ENCODE results near the gene POPDC2. TPM values are rescaled to one million over a fixed set of nuclear protein-coding genes. Genes with fewer than 3 reads are reported as not detected.

POPDC2 gene
- total RNA-seq, 1 experiment from 2014 or later, result 0.15 TPM

DNA sequence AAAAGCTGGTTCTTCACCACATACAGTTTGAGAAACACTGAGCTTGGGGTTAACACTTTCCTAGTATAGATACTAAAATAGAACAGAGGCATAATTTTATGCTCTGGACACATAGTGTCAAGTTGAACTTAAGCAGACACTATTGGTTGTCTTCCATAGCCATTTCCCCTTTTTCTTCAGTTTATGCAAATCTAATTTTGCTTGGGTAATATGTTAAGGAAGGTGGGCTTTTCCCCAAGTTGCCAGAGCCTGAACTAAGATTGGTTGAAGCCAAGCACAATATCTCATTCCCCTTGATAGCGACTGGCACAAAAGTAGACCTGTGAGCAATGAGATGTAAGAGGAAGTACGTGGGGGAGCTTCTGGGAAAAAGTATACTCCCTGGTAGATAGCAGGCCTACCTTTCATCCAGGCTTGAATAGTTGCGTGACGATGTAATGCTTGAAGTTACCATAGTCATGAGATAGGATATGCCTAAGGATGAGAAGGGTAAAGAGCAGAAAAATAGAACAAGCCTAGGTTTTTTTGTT lies 4.5 kb upstream of the POPDC2 start:
- H3K4me1 ChIP-seq (ENCODE audit: control insufficient read depth, insufficient read depth, low read length), result no peaks in the 10 kb centered on the region
- H3K27ac ChIP-seq (ENCODE audit: low read length), result no peak overlapping the region
- no peaks in the 10 kb centered on the region for H3K27me3 ChIP-seq (ENCODE audit: control insufficient read depth, insufficient read depth, low read length)
- H3K9me3 ChIP-seq (ENCODE audit: control insufficient read depth, insufficient read depth, low read depth, low read length), result no peaks in the 10 kb centered on the region
- TF ChIP-seq, protein P1, sequence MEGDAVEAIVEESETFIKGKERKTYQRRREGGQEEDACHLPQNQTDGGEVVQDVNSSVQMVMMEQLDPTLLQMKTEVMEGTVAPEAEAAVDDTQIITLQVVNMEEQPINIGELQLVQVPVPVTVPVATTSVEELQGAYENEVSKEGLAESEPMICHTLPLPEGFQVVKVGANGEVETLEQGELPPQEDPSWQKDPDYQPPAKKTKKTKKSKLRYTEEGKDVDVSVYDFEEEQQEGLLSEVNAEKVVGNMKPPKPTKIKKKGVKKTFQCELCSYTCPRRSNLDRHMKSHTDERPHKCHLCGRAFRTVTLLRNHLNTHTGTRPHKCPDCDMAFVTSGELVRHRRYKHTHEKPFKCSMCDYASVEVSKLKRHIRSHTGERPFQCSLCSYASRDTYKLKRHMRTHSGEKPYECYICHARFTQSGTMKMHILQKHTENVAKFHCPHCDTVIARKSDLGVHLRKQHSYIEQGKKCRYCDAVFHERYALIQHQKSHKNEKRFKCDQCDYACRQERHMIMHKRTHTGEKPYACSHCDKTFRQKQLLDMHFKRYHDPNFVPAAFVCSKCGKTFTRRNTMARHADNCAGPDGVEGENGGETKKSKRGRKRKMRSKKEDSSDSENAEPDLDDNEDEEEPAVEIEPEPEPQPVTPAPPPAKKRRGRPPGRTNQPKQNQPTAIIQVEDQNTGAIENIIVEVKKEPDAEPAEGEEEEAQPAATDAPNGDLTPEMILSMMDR (IDR thresholded peaks at IDR 0.05), result no peak
- TF ChIP-seq TCF7L2 (IDR thresholded peaks at IDR 0.05; ENCODE audit: low read depth, low read length) (no peak), SIN3A (IDR thresholded peaks at IDR 0.05; ENCODE audit: borderline replicate concordance, insufficient read depth, low read depth, low read length) (no peak), POLR2AphosphoS5 (IDR thresholded peaks at IDR 0.05; ENCODE audit: low read depth, low read length) (no peak)
- TF ChIP-seq, protein P2, sequence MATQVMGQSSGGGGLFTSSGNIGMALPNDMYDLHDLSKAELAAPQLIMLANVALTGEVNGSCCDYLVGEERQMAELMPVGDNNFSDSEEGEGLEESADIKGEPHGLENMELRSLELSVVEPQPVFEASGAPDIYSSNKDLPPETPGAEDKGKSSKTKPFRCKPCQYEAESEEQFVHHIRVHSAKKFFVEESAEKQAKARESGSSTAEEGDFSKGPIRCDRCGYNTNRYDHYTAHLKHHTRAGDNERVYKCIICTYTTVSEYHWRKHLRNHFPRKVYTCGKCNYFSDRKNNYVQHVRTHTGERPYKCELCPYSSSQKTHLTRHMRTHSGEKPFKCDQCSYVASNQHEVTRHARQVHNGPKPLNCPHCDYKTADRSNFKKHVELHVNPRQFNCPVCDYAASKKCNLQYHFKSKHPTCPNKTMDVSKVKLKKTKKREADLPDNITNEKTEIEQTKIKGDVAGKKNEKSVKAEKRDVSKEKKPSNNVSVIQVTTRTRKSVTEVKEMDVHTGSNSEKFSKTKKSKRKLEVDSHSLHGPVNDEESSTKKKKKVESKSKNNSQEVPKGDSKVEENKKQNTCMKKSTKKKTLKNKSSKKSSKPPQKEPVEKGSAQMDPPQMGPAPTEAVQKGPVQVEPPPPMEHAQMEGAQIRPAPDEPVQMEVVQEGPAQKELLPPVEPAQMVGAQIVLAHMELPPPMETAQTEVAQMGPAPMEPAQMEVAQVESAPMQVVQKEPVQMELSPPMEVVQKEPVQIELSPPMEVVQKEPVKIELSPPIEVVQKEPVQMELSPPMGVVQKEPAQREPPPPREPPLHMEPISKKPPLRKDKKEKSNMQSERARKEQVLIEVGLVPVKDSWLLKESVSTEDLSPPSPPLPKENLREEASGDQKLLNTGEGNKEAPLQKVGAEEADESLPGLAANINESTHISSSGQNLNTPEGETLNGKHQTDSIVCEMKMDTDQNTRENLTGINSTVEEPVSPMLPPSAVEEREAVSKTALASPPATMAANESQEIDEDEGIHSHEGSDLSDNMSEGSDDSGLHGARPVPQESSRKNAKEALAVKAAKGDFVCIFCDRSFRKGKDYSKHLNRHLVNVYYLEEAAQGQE (IDR thresholded peaks at IDR 0.05; ENCODE audit: insufficient read depth in 1 of 2, low read depth in 2 of 2, low read length in 1 of 2), result no peak
- DNase-seq (ENCODE audit: low read depth, low spot score) (no peak), ATAC-seq (no peak)
- BruUV-seq (replicated peaks), result no TSS peak
- in situ Hi-C loops (cut with HindIII; ENCODE audit: low pct_unique_long_range_greater_than_20kb, low sequenced_read_pairs), result no loop called here
- POLR2A ChIA-PET, result no interaction called here
- intact Hi-C loops (cut with micrococcal nuclease; ENCODE audit: unreplicated experiment), result no loop called here
- peaks cover 17% of the 10 kb centered on the region for H3K36me3 ChIP-seq (ENCODE audit: control insufficient read depth, insufficient read depth, low read length)
- no peak overlapping the region for H3K4me3 ChIP-seq (ENCODE audit: low read depth in 2 of 2, low read length in 2 of 2)
- CTCF ChIA-PET, result no interaction called here

DNA sequence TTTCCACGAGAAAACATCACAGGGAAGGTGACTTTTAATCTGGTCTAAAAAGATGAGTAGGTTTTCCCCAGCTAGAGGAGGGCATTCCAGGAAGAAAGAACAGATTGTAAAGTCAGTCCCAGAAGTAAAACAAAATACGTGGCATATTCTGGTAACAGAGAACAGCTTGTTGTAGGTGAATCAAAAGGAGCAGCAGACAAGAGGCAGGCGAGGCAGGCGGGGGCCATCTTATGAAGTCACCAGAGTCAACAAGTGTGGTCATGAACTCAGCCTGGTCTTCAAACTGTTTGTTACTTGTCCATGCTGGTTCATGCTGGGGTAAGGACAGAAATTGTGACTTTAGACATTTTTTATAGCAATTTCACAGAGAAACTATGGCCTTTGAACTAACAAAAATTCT lies 4.0 kb upstream of the POPDC2 start:
- ChIA-PET POLR2A (no interaction called here), CTCF (no interaction called here)
- no peak for DNase-seq (ENCODE audit: low read depth, low spot score)
- in situ Hi-C loops (cut with HindIII; ENCODE audit: low pct_unique_long_range_greater_than_20kb, low sequenced_read_pairs), result no loop called here
- no TSS peak for BruUV-seq (replicated peaks)
- no peak for TF ChIP-seq TCF7L2 (IDR thresholded peaks at IDR 0.05; ENCODE audit: low read depth, low read length)
- no peak for TF ChIP-seq POLR2AphosphoS5 (IDR thresholded peaks at IDR 0.05; ENCODE audit: low read depth, low read length)
- TF ChIP-seq SIN3A (IDR thresholded peaks at IDR 0.05; ENCODE audit: borderline replicate concordance, insufficient read depth, low read depth, low read length), result no peak
- TF ChIP-seq, protein P1 (IDR thresholded peaks at IDR 0.05), result no peak
- TF ChIP-seq, protein P2 (IDR thresholded peaks at IDR 0.05; ENCODE audit: insufficient read depth in 1 of 2, low read depth in 2 of 2, low read length in 1 of 2), result no peak
- Histone ChIP-seq H3K36me3 (ENCODE audit: control insufficient read depth, insufficient read depth, low read length) (peaks cover 13% of the 10 kb centered on the region), H3K4me1 (ENCODE audit: control insufficient read depth, insufficient read depth, low read length) (no peaks in the 10 kb centered on the region), H3K4me3 (ENCODE audit: low read depth in 2 of 2, low read length in 2 of 2) (no peak overlapping the region), H3K27me3 (ENCODE audit: control insufficient read depth, insufficient read depth, low read length) (no peaks in the 10 kb centered on the region), H3K9me3 (ENCODE audit: control insufficient read depth, insufficient read depth, low read depth, low read length) (no peaks in the 10 kb centered on the region), H3K27ac (ENCODE audit: low read length) (no peak overlapping the region)
- ATAC-seq, result no peak
- intact Hi-C loops (cut with micrococcal nuclease; ENCODE audit: unreplicated experiment), result no loop called here

Data from Panc1 (cell line).